ENCODE results near the gene KAT6B. TPM values are rescaled to one million over a fixed set of nuclear protein-coding genes. Genes with fewer than 3 reads are reported as not detected.

KAT6B gene
- total RNA-seq, 4 donors from 2014 or later = 29.1 to 159 (median 61.2) TPM

DNA sequence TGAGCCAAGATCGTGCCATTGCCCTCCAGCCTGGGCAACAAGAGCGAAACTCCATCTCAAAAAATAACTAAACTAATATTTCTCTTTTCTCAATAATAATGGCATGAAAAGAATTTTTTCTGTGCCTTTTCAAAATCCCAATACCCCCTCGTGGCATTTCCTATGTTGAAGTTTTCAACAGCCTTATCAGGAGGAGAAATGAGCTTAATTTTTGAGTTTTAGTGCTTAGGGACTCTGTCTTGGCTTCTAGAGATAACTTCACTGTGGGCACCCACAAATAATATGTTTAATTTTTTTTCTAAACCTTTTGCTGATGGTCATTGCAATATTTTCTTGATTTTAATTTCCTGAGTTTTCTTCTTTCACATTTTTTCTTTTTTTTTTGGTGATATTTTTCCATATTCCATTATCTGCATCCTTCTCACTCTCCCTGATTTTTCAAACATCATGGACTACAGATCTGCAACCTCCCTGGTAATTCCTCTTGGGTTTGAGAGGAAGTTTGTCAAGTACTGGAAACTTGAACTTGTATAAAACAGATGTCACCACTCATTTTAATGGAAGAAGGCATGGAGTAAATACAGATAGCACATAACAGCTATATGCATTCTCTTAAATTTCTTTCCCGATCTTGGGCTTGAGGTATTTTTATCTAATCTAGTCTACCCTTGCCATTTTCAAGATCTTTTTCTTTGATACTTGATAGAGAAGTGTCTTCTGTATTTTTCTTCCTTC lies 84.0 kb downstream of the KAT6B start:
- H3K9me3 ChIP-seq = no peaks in the 10 kb centered on the region
- intact Hi-C loops (cut with DNase I; ENCODE audit: low total_unique reads) = no loop called here
- peaks cover 3 to 8% of the 10 kb centered on the region in 2 donors for H3K4me1 ChIP-seq
- H3K27ac ChIP-seq = no peak overlapping the region
- H3K27me3 ChIP-seq = no peaks in the 10 kb centered on the region
- no peak overlapping the region for H3K4me3 ChIP-seq
- DNase-seq = no peak
- no peak for TF ChIP-seq POLR2A (IDR thresholded peaks at IDR 0.05)
- TF ChIP-seq, protein P1, sequence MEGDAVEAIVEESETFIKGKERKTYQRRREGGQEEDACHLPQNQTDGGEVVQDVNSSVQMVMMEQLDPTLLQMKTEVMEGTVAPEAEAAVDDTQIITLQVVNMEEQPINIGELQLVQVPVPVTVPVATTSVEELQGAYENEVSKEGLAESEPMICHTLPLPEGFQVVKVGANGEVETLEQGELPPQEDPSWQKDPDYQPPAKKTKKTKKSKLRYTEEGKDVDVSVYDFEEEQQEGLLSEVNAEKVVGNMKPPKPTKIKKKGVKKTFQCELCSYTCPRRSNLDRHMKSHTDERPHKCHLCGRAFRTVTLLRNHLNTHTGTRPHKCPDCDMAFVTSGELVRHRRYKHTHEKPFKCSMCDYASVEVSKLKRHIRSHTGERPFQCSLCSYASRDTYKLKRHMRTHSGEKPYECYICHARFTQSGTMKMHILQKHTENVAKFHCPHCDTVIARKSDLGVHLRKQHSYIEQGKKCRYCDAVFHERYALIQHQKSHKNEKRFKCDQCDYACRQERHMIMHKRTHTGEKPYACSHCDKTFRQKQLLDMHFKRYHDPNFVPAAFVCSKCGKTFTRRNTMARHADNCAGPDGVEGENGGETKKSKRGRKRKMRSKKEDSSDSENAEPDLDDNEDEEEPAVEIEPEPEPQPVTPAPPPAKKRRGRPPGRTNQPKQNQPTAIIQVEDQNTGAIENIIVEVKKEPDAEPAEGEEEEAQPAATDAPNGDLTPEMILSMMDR (IDR thresholded peaks at IDR 0.05) = no peak
- H3K36me3 ChIP-seq = no peaks in the 10 kb centered on the region

DNA sequence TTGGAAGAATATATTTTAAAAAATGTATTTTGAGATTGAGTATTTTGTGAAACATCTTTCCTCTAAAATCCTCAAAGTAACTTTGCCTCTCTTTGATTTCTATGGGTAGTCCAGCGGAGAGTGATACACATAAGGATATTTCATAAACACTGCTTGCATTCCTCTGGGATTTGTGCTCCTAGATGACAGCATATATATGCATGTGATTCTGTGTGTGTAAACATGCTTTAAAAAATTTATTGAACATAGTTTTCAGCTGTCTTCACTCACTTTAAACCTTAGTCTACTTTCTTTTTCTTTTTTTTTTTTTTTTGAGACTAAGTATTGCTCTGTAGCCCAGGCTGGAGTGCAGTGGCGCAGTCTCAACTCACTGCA lies 84.6 kb downstream of the KAT6B start:
- Histone ChIP-seq H3K4me1 (peaks cover 2 to 3% of the 10 kb centered on the region in 2 donors), H3K9me3 (no peaks in the 10 kb centered on the region), H3K27ac (no peak overlapping the region), H3K36me3 (no peaks in the 10 kb centered on the region), H3K4me3 (no peak overlapping the region), H3K27me3 (no peaks in the 10 kb centered on the region)
- intact Hi-C loops (cut with DNase I; ENCODE audit: low total_unique reads) = no loop called here
- TF ChIP-seq, protein P1 (IDR thresholded peaks at IDR 0.05) = no peak
- no peak for TF ChIP-seq POLR2A (IDR thresholded peaks at IDR 0.05)
- no peak for DNase-seq

GRCh38 chr10:74912182-74912581 lies 85.8 kb downstream of the KAT6B start:
- intact Hi-C loops (cut with DNase I; ENCODE audit: low total_unique reads) = no loop called here
- Histone ChIP-seq H3K27me3 (no peaks in the 10 kb centered on the region), H3K27ac (no peak overlapping the region), H3K4me3 (no peak overlapping the region), H3K4me1 (peaks cover 0 to 3% of the 10 kb centered on the region in 2 donors), H3K36me3 (no peaks in the 10 kb centered on the region), H3K9me3 (no peaks in the 10 kb centered on the region)
- DNase-seq = no peak
- TF ChIP-seq, protein P1 (IDR thresholded peaks at IDR 0.05) = no peak

GRCh38 chr10:74912682-74913081 lies 86.3 kb downstream of the KAT6B start:
- H3K4me3 ChIP-seq = no peak overlapping the region
- no peaks in the 10 kb centered on the region for H3K9me3 ChIP-seq
- peaks cover 0 to 3% of the 10 kb centered on the region in 2 donors for H3K4me1 ChIP-seq
- intact Hi-C loops (cut with DNase I; ENCODE audit: low total_unique reads) = no loop called here
- TF ChIP-seq, protein P1 (IDR thresholded peaks at IDR 0.05) = no peak
- no peak for TF ChIP-seq POLR2A (IDR thresholded peaks at IDR 0.05)
- no peaks in the 10 kb centered on the region for H3K27me3 ChIP-seq
- DNase-seq = no peak
- H3K36me3 ChIP-seq = no peaks in the 10 kb centered on the region
- H3K27ac ChIP-seq = no peak overlapping the region

DNA sequence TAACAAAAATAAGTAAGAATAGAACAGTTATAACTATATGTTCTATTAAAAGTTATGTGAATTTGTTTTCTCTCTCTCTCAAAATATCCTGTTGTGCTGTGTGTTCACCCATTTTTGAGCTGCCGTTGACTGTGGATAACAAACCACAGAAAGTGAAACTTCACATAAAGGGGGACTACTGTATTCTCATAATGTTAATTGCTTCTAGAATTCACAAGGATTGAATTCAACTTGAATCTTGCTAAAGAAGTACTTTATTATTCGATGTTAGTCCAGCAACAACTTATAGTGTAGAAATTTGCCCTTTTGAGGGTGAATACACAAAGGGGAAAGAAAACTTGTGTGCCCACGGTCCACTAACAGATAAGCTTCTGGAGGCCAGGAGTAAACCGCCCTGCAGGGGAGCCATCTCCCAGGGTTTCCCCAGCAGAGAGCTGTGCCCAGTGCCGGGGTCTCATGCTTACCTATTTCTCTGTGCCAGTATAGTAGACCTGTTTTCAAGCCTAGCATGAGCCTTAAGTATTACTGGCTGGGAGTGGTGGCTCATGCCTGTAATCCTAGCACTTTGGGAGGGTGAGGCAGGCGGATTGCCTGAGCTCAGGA lies 87.1 kb downstream of the KAT6B start:
- no peaks in the 10 kb centered on the region for H3K36me3 ChIP-seq
- intact Hi-C loops (cut with DNase I; ENCODE audit: low total_unique reads) = no loop called here
- no peak for TF ChIP-seq POLR2A (IDR thresholded peaks at IDR 0.05)
- H3K4me1 ChIP-seq = peaks cover 0 to 3% of the 10 kb centered on the region in 2 donors
- H3K27me3 ChIP-seq = no peaks in the 10 kb centered on the region
- no peak overlapping the region for H3K4me3 ChIP-seq
- H3K9me3 ChIP-seq = no peaks in the 10 kb centered on the region
- DNase-seq = no peak
- no peak overlapping the region for H3K27ac ChIP-seq

All from uterus (tissue), 4 donors.